ENCODE data around the gene CCDC71.

Gene CCDC71

DNA sequence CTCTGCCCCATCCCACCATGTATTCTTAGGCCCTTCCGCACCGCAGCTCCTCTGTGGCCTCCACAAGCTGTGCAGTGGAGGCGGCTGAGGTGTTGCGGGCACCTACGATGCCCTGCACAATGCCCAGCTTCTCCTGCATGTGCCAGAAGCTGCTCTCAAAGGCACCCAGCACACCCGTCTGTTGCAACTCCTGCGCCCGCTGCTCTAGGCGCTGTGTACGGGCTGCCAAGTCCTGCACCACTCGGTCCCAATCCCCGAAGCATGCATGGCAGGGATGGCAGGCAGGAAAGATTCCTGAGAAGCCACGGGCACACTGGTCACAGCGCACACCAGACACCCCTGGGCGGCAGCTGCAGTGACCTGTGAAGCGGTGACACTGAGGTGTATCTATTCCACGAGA is 42.4 kb downstream of the CCDC71 start:
- TF ChIP-seq CTCF (IDR thresholded peaks at IDR 0.05; ENCODE audit: control insufficient read depth, extremely low read depth, insufficient read depth), result no peak
- DNase-seq (ENCODE audit: low read depth), result no peak

GRCh38 chr3:49122886-49123545 is 43.1 kb downstream of the CCDC71 start:
- TF ChIP-seq CTCF (IDR thresholded peaks at IDR 0.05; ENCODE audit: control insufficient read depth, extremely low read depth, insufficient read depth), result no peak
- H3K4me3 ChIP-seq (ENCODE audit: low read depth, low read length), result no peak overlapping the region

More for the DNA sequence above, 42.4 kb downstream of the CCDC71 start:
- H3K4me3 ChIP-seq (ENCODE audit: low read depth, low read length), result no peak overlapping the region

DNA sequence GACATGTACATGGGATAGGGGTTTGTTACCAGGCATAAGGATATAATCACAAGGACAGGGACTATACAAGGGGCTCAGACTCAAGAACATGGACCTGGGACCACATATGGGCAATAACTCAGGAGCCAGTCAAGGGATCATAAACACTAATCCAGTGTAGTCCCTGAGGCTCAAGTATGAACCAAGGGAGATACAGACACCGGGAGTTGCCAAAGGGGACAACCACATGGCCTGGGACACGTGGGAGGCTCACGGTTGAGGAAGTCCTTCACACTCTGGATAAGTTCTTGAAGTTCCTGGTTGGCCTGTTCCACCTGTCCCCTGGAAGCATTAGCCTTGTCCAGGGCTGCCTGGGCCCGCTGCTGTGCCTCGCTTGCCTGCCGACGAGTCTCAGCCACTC is 43.7 kb downstream of the CCDC71 start:
- TF ChIP-seq CTCF (IDR thresholded peaks at IDR 0.05; ENCODE audit: control insufficient read depth, extremely low read depth, insufficient read depth), result no peak
- no peak for DNase-seq (ENCODE audit: low read depth)
- no peak overlapping the region for H3K4me3 ChIP-seq (ENCODE audit: low read depth, low read length)

More at GRCh38 chr3:49122886-49123545, 43.1 kb downstream of the CCDC71 start:
- no peak for DNase-seq (ENCODE audit: low read depth)

DNA sequence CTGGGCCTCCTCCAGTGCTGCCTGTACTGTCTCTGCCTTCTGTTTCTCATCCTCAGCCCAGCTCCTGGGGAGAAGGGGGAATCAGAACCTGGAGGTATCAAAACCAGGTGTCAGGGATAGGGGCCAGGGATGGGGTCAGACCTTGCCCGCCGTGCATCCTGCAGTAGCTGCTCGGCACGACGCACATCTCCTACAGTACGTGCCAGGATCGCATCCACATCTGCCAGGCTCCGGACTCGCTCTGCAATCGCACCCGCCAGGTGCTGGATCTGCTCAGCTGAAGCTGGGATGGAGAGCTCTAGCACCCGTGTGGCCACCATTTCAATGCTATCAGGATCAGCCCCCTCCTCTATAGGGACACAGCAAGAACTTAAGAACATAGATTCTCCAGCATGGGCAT is 44.1 kb downstream of the CCDC71 start:
- no peak for TF ChIP-seq CTCF (IDR thresholded peaks at IDR 0.05; ENCODE audit: control insufficient read depth, extremely low read depth, insufficient read depth)
- no peak overlapping the region for H3K4me3 ChIP-seq (ENCODE audit: low read depth, low read length)
- no peak for DNase-seq (ENCODE audit: low read depth)

- DNase-seq (ENCODE audit: low read depth), result no peak
- H3K4me3 ChIP-seq (ENCODE audit: low read depth, low read length), result peak overlapping the region; percentile 91
- no peak for TF ChIP-seq CTCF (IDR thresholded peaks at IDR 0.05; ENCODE audit: control insufficient read depth, extremely low read depth, insufficient read depth)
Measured at GRCh38 chr3:49121132-49121736, 44.9 kb downstream of the CCDC71 start.

GRCh38 chr3:49120438-49121131 is 45.5 kb downstream of the CCDC71 start, which contains the start of gene USP19:
Gene USP19, minus strand, starts transcription at chr3:49120823. Its CDS starts 1,678 bp downstream, at chr3:49119145.
- no peak for TF ChIP-seq CTCF (IDR thresholded peaks at IDR 0.05; ENCODE audit: control insufficient read depth, extremely low read depth, insufficient read depth)
- peak; percentile 78 for DNase-seq (ENCODE audit: low read depth)
- H3K4me3 ChIP-seq (ENCODE audit: low read depth, low read length), result peak within 1 kb of the TSS; percentile 91
